ENCODE measurements around the gene SLAMF7. TPM values are rescaled to one million over a fixed set of nuclear protein-coding genes. Genes with fewer than 3 reads are reported as not detected.

Gene SLAMF7
- total RNA-seq, 1 donor: not detected

DNA sequence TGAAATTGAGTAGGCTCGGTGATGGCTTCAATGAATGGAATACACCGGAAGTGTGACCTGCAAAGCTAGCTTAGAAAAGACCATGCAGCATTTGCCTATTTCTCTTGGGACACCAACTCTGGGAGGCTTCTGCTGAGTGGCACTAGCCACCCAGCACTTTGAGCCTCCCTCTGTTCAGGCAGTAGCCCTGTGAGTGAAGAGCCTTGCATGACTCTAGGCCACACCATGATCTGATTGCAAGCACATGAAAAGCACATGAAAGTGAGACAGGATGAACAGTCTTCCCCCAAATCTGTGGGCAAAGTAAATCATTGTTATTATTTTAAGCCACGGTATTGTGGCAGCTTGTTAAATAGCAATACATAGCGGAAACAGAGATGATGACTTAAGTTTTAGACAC is 30.2 kb upstream of the SLAMF7 start:
- no peak overlapping the region for H2AFZ ChIP-seq (ENCODE audit: low read length)
- H3K4me2 ChIP-seq (ENCODE audit: insufficient read depth, low read length): no peak overlapping the region
- no peak for DNase-seq (ENCODE audit: insufficient read length, low spot score, missing footprints)
- H3K27me3 ChIP-seq (ENCODE audit: insufficient read depth, low read length): peaks cover 2% of the 10 kb centered on the region
- no peaks in the 10 kb centered on the region for H3K4me1 ChIP-seq (ENCODE audit: insufficient read depth, low read length)
- H3K27ac ChIP-seq (ENCODE audit: low read depth, low read length): no peak overlapping the region
- no peaks in the 10 kb centered on the region for H4K20me1 ChIP-seq (ENCODE audit: insufficient read depth, low read length)
- no peaks in the 10 kb centered on the region for H3K36me3 ChIP-seq (ENCODE audit: insufficient read depth, low read length)
- no peaks in the 10 kb centered on the region for H3K79me2 ChIP-seq (ENCODE audit: insufficient read depth, low read length)
- TF ChIP-seq, protein P1, sequence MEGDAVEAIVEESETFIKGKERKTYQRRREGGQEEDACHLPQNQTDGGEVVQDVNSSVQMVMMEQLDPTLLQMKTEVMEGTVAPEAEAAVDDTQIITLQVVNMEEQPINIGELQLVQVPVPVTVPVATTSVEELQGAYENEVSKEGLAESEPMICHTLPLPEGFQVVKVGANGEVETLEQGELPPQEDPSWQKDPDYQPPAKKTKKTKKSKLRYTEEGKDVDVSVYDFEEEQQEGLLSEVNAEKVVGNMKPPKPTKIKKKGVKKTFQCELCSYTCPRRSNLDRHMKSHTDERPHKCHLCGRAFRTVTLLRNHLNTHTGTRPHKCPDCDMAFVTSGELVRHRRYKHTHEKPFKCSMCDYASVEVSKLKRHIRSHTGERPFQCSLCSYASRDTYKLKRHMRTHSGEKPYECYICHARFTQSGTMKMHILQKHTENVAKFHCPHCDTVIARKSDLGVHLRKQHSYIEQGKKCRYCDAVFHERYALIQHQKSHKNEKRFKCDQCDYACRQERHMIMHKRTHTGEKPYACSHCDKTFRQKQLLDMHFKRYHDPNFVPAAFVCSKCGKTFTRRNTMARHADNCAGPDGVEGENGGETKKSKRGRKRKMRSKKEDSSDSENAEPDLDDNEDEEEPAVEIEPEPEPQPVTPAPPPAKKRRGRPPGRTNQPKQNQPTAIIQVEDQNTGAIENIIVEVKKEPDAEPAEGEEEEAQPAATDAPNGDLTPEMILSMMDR (IDR thresholded peaks at IDR 0.05; ENCODE audit: extremely low read depth, low read depth, low read length): no peak
- no peak overlapping the region for H3K4me3 ChIP-seq (ENCODE audit: insufficient read depth, low read length)
- H3K9me3 ChIP-seq (ENCODE audit: low read depth, low read length): no peaks in the 10 kb centered on the region

DNA sequence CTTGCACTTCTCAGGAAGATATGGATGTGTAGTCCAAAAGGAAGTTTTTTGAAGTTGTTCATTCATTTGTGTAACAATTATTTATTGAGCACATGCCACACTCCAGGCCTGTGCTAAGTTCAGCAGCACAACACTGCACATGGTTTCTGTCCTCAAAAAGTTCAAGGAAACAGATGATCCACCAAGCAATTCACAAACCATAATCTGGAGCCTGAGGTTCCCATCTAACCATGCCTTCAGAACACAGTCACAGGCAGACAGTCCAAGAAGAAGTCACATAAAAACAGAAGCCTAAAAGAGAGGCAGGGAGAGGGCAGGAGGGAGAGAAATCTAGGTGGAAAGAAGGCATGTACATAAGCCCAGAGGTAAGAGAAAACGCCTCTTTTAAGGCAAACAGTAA is 29.3 kb upstream of the SLAMF7 start:
- Histone ChIP-seq H3K9me3 (ENCODE audit: low read depth, low read length) (no peaks in the 10 kb centered on the region), H3K27me3 (ENCODE audit: insufficient read depth, low read length) (peaks cover 2% of the 10 kb centered on the region), H3K36me3 (ENCODE audit: insufficient read depth, low read length) (no peaks in the 10 kb centered on the region), H3K4me3 (ENCODE audit: insufficient read depth, low read length) (no peak overlapping the region), H3K4me1 (ENCODE audit: insufficient read depth, low read length) (no peaks in the 10 kb centered on the region), H4K20me1 (ENCODE audit: insufficient read depth, low read length) (no peaks in the 10 kb centered on the region), H3K79me2 (ENCODE audit: insufficient read depth, low read length) (no peaks in the 10 kb centered on the region), H3K27ac (ENCODE audit: low read depth, low read length) (no peak overlapping the region), H2AFZ (ENCODE audit: low read length) (no peak overlapping the region), H3K4me2 (ENCODE audit: insufficient read depth, low read length) (no peak overlapping the region)
- TF ChIP-seq, protein P1 (IDR thresholded peaks at IDR 0.05; ENCODE audit: extremely low read depth, low read depth, low read length): no peak
- DNase-seq (ENCODE audit: insufficient read length, low spot score, missing footprints): no peak

DNA sequence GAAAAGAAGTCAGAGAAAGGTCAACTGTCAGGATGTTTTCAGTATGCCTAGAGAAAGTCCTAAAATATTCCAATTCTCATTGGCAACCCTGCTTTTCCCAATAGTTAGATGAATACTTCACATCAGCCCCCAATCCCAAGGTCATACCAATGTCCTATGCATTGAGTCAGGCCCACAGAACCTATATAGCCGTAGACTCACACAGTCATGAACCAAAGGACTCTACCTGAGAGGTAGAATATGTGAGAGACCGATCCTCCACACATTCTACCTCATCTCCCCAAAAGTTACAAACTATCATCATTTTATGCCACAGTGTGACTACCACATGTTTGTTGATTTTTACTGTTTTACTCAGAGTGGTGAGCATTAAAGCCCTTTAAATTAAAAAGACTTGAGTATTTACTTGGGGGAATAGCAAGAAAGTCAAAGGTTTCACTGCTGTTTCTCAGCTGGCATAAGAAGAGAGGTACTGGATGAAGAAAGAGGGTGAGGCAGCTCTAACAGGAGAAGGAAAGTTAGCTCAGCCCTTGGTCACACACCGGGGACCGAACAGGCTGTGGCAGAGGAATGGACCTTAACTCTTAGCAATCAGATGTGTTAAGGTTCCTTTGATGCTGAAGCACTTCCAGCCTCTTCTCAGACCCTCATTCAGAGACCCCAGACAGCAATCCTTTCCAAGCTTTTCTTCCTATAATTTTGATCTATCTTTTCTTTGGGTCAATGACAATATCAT is 28.4 kb upstream of the SLAMF7 start:
- H3K27me3 ChIP-seq (ENCODE audit: insufficient read depth, low read length): peaks cover 2% of the 10 kb centered on the region
- H3K36me3 ChIP-seq (ENCODE audit: insufficient read depth, low read length): no peaks in the 10 kb centered on the region
- no peak overlapping the region for H3K27ac ChIP-seq (ENCODE audit: low read depth, low read length)
- DNase-seq (ENCODE audit: insufficient read length, low spot score, missing footprints): peak; percentile 10
- no peaks in the 10 kb centered on the region for H3K9me3 ChIP-seq (ENCODE audit: low read depth, low read length)
- TF ChIP-seq, protein P1 (IDR thresholded peaks at IDR 0.05; ENCODE audit: extremely low read depth, low read depth, low read length): no peak
- no peak overlapping the region for H2AFZ ChIP-seq (ENCODE audit: low read length)
- H3K4me2 ChIP-seq (ENCODE audit: insufficient read depth, low read length): no peak overlapping the region
- H3K4me3 ChIP-seq (ENCODE audit: insufficient read depth, low read length): no peak overlapping the region
- H4K20me1 ChIP-seq (ENCODE audit: insufficient read depth, low read length): no peaks in the 10 kb centered on the region
- no peaks in the 10 kb centered on the region for H3K4me1 ChIP-seq (ENCODE audit: insufficient read depth, low read length)
- no peaks in the 10 kb centered on the region for H3K79me2 ChIP-seq (ENCODE audit: insufficient read depth, low read length)

DNA sequence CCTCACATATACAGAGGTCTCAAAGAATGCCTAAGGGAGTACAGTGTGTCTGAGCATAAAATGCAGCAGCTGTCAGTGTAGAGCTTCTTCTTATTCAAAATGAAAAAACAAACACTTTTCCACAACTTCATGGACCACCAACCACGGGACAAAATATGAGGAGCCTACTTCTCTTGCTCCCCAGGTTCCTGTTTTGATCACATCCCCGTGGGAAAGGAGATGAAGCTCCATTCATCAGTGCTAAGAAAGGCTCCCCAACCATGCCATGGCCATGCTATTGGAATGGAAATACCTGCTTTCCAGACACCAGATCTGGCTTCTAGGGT is 27.8 kb upstream of the SLAMF7 start:
- Histone ChIP-seq H3K27me3 (ENCODE audit: insufficient read depth, low read length) (peaks cover 2% of the 10 kb centered on the region), H3K36me3 (ENCODE audit: insufficient read depth, low read length) (no peaks in the 10 kb centered on the region), H3K79me2 (ENCODE audit: insufficient read depth, low read length) (no peaks in the 10 kb centered on the region), H4K20me1 (ENCODE audit: insufficient read depth, low read length) (no peaks in the 10 kb centered on the region), H3K9me3 (ENCODE audit: low read depth, low read length) (no peaks in the 10 kb centered on the region), H3K27ac (ENCODE audit: low read depth, low read length) (no peak overlapping the region), H3K4me3 (ENCODE audit: insufficient read depth, low read length) (no peak overlapping the region), H3K4me2 (ENCODE audit: insufficient read depth, low read length) (no peak overlapping the region), H2AFZ (ENCODE audit: low read length) (no peak overlapping the region), H3K4me1 (ENCODE audit: insufficient read depth, low read length) (no peaks in the 10 kb centered on the region)
- DNase-seq (ENCODE audit: insufficient read length, low spot score, missing footprints): no peak
- TF ChIP-seq, protein P1 (IDR thresholded peaks at IDR 0.05; ENCODE audit: extremely low read depth, low read depth, low read length): no peak
